Right lobe of liver (tissue), 6 donors: ENCODE results near the gene ALB. TPM values are rescaled to one million over a fixed set of nuclear protein-coding genes. Genes with fewer than 3 reads are reported as not detected.
"Not testable (repeated sequence)": the region's sequence is repeated elsewhere in the genome, so short reads cannot be mapped to it uniquely, and the experiment has no call there.

Experiments used
- ATAC-seq, 4 donors: fragments of 200-7000 bp; cut with Tn5 transposase; one replicate each; pipeline ENCODE4 v1.9.1; 2020; ENCODE audit warnings: mild to moderate bottlenecking in 4 of 4, moderate library complexity in 4 of 4
- DNase-seq, 3 donors: peaks; one replicate each; pipeline ENCODE4 v3.0.0-alpha.2; 2020
- H3K27ac ChIP-seq, 3 donors: fragments of 200-600 bp; one replicate each; pipeline ENCODE4 v1.8.0; 2022
- H3K27me3 ChIP-seq, 2 donors: fragments of 200-600 bp; one replicate each; pipeline ENCODE4 v1.8.0; 2022
- H3K36me3 ChIP-seq, 4 donors: fragments of 200-600 bp; sonication (generic) in 1 of 4; one replicate each; pipeline versions ENCODE4 v1.5.1 to v1.8.0; 2017 to 2022; ENCODE audit warnings: control low read depth in 1 of 4
- H3K4me1 ChIP-seq, 4 donors: fragments of 200-600 bp; sonication (generic) in 1 of 4; one replicate each; pipeline versions ENCODE4 v1.5.1 to v1.8.0; 2017 to 2022; ENCODE audit warnings: control low read depth in 1 of 4
- H3K4me3 ChIP-seq, 3 donors: fragments of 200-600 bp; one replicate each; pipeline ENCODE4 v1.8.0; 2022
- H3K9me3 ChIP-seq, 4 donors: fragments of 200-600 bp; sonication (generic) in 1 of 4; one replicate each; pipeline versions ENCODE4 v1.5.1 to v1.8.0; 2017 to 2022; ENCODE audit warnings: control low read depth in 1 of 4
- POLR2A ChIP-seq: fragments of 450-650 bp; IDR thresholded peaks from one replicate; pipeline ENCODE4 v1.6.1; 2017; ENCODE audit warnings: antibody characterized with exemption, mild to moderate bottlenecking
- WGBS: methylation state at CpG from one replicate; pipeline ENCODE4 v1.1.6; 2018; ENCODE audit warnings: low coverage, low lambda C conversion rate; ENCODE audit not compliant: insufficient coverage; ENCODE audit errors: missing lambda C conversion rate; 5-methylcytosine and 5-hydroxymethylcytosine counted together
- intact Hi-C, 2 donors: fragments of 100-400 bp; cut with DNase I; formaldehyde crosslinking; loops; one replicate each; pipeline versions ENCODE4 v1.11.2 to v1.14.1; 2022
- long read RNA-seq: library from polyadenylated mRNA; unstranded; transcript quantifications from one replicate; pipeline ENCODE4 v2.0.0, GENCODE V29; 2019
- total RNA-seq, 6 experiments: library from RNA; depleted of rRNA in 2 of 6; stranded (reverse); fragments of >200 nt in 2 of 6; fragmentation: NEBNext Ultra II Directional in 3 of 6; extraction: Animal tissue kit (Norgen Biotek cat#: 25700) in 3 of 6; gene quantifications; one replicate each; pipeline versions ENCODE4 v1.1.0 to v1.2.4, GENCODE V29; 2016 to 2023
- TF ChIP-seq, protein P1 (sequence below), 4 donors: fragments of 200-600 bp in 3 of 4; fragments of 450-650 bp in 1 of 4; IDR thresholded peaks; one replicate each; pipeline versions ENCODE4 v1.5.1 to v1.8.0; 2016 to 2022; ENCODE audit warnings: antibody characterized with exemption in 4 of 4, mild to moderate bottlenecking in 2 of 4
- donor health status: DM: no; HTN: yes; CAD: no.
- donor health status: DM: no; HTN: no; CAD: no.
- donor health status: DM: no; HTN: no; CAD: no.
- donor health status: DM: no; HTN: yes; CAD: no.
- donor health status: DM: no; HTN: yes; CAD: no.

Gene ALB
- total RNA-seq: over 10,000 TPM; 46,361 to 117,834 (median 75,397) TPM
- long read RNA-seq, transcript ALB-218 (4 exons, 665 nt): minor isoform, 3,708 of 44,641 reads
- long read RNA-seq, transcript ALB-201 (15 exons, 2,263 nt): major isoform, 39,235 of 44,641 reads
- long read RNA-seq, transcript ALB-216 (11 exons, 1,519 nt): minor isoform, 37 of 44,641 reads
- long read RNA-seq, partial matches to known transcripts: 1,013 of 44,641 reads
- long read RNA-seq, other reads (novel, unspliced or antisense): 645 of 44,641 reads

DNA sequence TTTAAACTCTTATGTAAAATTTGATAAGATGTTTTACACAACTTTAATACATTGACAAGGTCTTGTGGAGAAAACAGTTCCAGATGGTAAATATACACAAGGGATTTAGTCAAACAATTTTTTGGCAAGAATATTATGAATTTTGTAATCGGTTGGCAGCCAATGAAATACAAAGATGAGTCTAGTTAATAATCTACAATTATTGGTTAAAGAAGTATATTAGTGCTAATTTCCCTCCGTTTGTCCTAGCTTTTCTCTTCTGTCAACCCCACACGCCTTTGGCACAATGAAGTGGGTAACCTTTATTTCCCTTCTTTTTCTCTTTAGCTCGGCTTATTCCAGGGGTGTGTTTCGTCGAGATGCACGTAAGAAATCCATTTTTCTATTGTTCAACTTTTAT lies at the start of gene ALB:
Gene ALB, plus strand, starts transcription at position 246 of the 400 bp plus-strand sequence. Its CDS starts 41 bp downstream, at position 287.
- Histone ChIP-seq H3K27me3 (no peaks in the 10 kb centered on the region), H3K27ac (peak within 1 kb of the TSS; percentile 45 to 91 (median 82)), H3K4me1 (peaks cover 0 to 35% (median 14%) of the 10 kb centered on the region in 4 donors), H3K9me3 (no peaks in the 10 kb centered on the region), H3K4me3 (peak within 1 kb of the TSS; percentile 35 to 68 (median 52)), H3K36me3 (peaks cover 0 to 48% (median 20%) of the 10 kb centered on the region in 4 donors)
- intact Hi-C loops: loop anchor here in 1 of 2 donors (10.0 kb wide), 1 partner anchor 59 kb away; no protein-coding TSS in a partner anchor
- WGBS: 20% methylated on average over 7 of the region's 7 CpGs
- peak; percentile 97 for TF ChIP-seq POLR2A
- TF ChIP-seq, protein P1, sequence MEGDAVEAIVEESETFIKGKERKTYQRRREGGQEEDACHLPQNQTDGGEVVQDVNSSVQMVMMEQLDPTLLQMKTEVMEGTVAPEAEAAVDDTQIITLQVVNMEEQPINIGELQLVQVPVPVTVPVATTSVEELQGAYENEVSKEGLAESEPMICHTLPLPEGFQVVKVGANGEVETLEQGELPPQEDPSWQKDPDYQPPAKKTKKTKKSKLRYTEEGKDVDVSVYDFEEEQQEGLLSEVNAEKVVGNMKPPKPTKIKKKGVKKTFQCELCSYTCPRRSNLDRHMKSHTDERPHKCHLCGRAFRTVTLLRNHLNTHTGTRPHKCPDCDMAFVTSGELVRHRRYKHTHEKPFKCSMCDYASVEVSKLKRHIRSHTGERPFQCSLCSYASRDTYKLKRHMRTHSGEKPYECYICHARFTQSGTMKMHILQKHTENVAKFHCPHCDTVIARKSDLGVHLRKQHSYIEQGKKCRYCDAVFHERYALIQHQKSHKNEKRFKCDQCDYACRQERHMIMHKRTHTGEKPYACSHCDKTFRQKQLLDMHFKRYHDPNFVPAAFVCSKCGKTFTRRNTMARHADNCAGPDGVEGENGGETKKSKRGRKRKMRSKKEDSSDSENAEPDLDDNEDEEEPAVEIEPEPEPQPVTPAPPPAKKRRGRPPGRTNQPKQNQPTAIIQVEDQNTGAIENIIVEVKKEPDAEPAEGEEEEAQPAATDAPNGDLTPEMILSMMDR (IDR thresholded peaks at IDR 0.05): no peak
- DNase-seq (peak in 1 of 3 donors; percentile 68), ATAC-seq (peak; percentile 61 to 83 (median 67))

DNA sequence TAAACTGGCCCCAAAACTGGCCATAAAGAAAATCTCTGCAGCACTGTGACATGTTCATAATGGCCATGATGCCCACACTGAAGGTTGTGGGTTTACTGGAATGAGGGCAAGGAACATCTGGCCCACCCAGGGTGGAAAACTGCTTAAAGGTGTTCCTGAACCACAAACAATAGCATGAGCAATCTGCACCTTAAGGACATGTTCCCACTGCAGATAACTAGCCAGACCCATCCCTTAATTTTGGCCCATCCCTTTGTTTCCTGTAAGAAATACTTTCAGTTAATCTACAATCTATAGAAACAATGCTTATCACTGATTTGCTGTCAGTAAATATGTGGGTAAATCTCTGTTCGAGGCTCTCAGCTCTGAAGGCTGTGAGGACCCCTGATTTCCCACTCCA lies 46.9 kb upstream of the ALB start:
- DNase-seq, H3K9me3 ChIP-seq, intact Hi-C loops, H3K27me3 ChIP-seq, H3K36me3 ChIP-seq, ATAC-seq, H3K27ac ChIP-seq, H3K4me1 ChIP-seq, H3K4me3 ChIP-seq: not testable (repeated sequence)
- whole genome bisulfite sequencing: 88% methylated on average over 1 of the region's 1 CpG

DNA sequence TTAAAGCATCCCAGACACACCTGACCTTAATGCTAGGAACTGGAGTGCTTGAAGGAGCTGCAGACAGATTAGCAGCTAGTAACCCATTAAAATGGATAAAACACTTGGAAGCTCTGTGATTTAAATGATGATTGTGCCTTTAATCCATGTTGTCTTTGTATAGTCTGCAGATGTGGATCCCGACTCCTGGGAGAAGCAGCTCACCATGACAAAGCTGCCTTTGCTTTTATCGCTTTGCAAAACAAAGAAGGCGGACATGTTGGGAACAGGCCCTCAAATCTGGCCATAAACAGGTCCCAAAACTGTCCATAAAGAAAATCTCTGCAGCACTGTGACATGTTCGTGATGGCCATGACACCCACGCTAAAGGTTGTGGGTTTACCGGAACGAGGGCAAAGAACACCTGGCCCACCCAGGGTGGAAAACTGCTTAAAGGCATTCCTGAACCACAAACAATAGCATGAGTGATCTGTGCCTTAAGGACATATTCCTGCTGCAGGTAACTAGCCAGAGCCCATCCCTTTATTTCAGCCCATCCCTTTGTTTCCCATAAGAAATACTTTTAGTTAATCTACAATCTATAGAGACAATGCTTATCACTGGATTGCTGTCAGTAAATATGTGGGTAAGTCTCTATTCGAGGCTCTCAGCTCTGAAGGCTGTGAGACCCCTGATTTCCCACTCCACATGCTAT lies 34.4 kb upstream of the ALB start:
- H3K9me3 ChIP-seq, intact Hi-C loops, DNase-seq, H3K27ac ChIP-seq, H3K27me3 ChIP-seq, ATAC-seq, H3K36me3 ChIP-seq, H3K4me3 ChIP-seq: not testable (repeated sequence)
- 83% methylated on average over 7 of the region's 8 CpGs for WGBS
- peaks cover 0 to 22% (median 4%) of the 10 kb centered on the region in 4 donors for H3K4me1 ChIP-seq

DNA sequence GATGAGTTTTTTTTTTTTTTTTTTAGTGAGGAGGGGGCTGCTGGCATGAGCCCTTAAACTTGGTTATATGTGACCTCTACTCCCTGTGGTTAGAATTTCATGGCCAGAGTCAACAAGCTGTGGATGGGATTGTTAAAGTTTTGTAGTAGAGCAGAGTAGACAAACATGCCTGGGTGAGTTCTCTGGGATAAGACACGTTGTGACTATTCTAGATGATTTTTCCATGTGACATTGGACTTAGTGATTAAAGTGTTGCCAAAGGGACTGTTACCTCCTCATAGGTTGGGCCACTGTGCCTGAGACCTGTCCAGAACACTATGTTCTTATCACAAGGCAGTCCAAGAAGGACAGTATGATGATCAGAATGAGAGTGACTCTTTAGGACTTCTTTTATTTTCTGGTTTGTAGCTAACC lies 28.8 kb upstream of the ALB start:
- ATAC-seq (peak; percentile 79 to 92 (median 86)), DNase-seq (peak in 1 of 3 donors; percentile 73)
- Histone ChIP-seq H3K36me3 (no peaks in the 10 kb centered on the region), H3K4me1 (peaks cover 0 to 70% (median 3%) of the 10 kb centered on the region in 4 donors), H3K4me3 (no peak overlapping the region), H3K9me3 (no peaks in the 10 kb centered on the region), H3K27me3 (no peaks in the 10 kb centered on the region), H3K27ac (peak overlapping the region in 2 of 3 donors; percentile 77 to 79)
- TF ChIP-seq POLR2A: peak; percentile 46
- TF ChIP-seq, protein P1 (IDR thresholded peaks at IDR 0.05): no peak
- WGBS: 30% methylated on average over 1 of the region's 1 CpG
- intact Hi-C loops: no loop called here

DNA sequence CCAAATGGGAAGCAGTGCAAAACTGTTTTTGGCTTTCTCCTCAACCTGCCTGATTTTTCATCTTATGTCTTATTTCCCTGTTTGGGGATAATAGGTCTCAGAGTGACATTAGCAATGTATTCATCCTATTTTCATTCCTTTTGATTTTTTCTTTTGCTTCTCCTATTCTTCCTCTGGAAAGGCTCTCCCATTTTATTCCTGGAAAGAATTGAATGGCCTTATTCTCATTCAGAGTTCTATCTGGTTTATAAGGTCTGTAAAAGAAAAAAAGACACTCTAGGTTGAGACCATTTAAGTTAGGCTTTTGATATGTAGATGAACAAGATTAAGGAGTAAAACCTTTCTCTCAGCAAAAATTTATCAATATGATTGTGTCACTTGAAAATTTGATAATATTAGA lies 27.8 kb upstream of the ALB start:
- TF ChIP-seq, protein P1 (IDR thresholded peaks at IDR 0.05): no peak
- no peak for TF ChIP-seq POLR2A

More for the DNA sequence above, 27.8 kb upstream of the ALB start:
- H3K4me3 ChIP-seq: no peak overlapping the region
- intact Hi-C loops: no loop called here
- H3K27me3 ChIP-seq: no peaks in the 10 kb centered on the region
- no peaks in the 10 kb centered on the region for H3K36me3 ChIP-seq
- no peak for ATAC-seq
- peak overlapping the region in 2 of 3 donors; percentile 77 to 79 for H3K27ac ChIP-seq
- no peak for DNase-seq
- H3K9me3 ChIP-seq: no peaks in the 10 kb centered on the region
- H3K4me1 ChIP-seq: peaks cover 0 to 79% (median 7%) of the 10 kb centered on the region in 4 donors
